Trophoblast cell (in vitro differentiated cells and primary cell): Measurements from ENCODE around the gene PHYKPL.
"Not testable (repeated sequence)": the region's sequence is repeated elsewhere in the genome, so short reads cannot be mapped to it uniquely, and the experiment has no call there.

Source experiments
- DNase-seq, 2 donors: peaks; one replicate each; pipeline ENCODE4 v3.0.0-alpha.2; 2016
- H2AFZ ChIP-seq: 2 replicates; pipeline ENCODE4 v1.6.1; 2013; ENCODE audit warnings: low read length, moderate library complexity, mild to moderate bottlenecking; ENCODE audit not compliant: insufficient read depth, poor library complexity
- H2AK5ac ChIP-seq: 2 replicates; pipeline ENCODE4 v1.6.1; 2013; ENCODE audit warnings: mild to moderate bottlenecking, low read length
- H2BK120ac ChIP-seq: 2 replicates; pipeline ENCODE4 v1.6.1; 2013; ENCODE audit warnings: low read length, mild to moderate bottlenecking, moderate library complexity; ENCODE audit not compliant: insufficient read depth, poor library complexity
- H2BK12ac ChIP-seq: 2 replicates; pipeline ENCODE4 v1.6.1; 2013; ENCODE audit warnings: mild to moderate bottlenecking, low read length, moderate library complexity
- H2BK5ac ChIP-seq: 2 replicates; pipeline ENCODE4 v1.6.1; 2013; ENCODE audit warnings: low read length, low read depth, moderate library complexity, mild to moderate bottlenecking; ENCODE audit not compliant: poor library complexity
- H3K14ac ChIP-seq: 2 replicates; pipeline ENCODE4 v1.6.1; 2013; ENCODE audit warnings: mild to moderate bottlenecking, low read length
- H3K18ac ChIP-seq: 2 replicates; pipeline ENCODE4 v1.6.1; 2013; ENCODE audit warnings: mild to moderate bottlenecking, low read length
- H3K23ac ChIP-seq: 2 replicates; pipeline ENCODE4 v1.6.1; 2013; ENCODE audit warnings: low read length
- H3K27ac ChIP-seq: 2 replicates; pipeline ENCODE4 v1.5.1; 2013; ENCODE audit warnings: low read depth, mild to moderate bottlenecking, inconsistent platforms, low read length, moderate library complexity
- H3K27me3 ChIP-seq: 2 replicates; pipeline ENCODE4 v1.6.1; 2013; ENCODE audit warnings: inconsistent platforms, mild to moderate bottlenecking, low read length, moderate library complexity; ENCODE audit not compliant: insufficient read depth
- H3K36me3 ChIP-seq, 2 experiments: 1 replicate in 1 of 2; 2 replicates in 1 of 2; pipeline ENCODE4 v1.6.1; 2013; ENCODE audit warnings: low read length in 2 of 2, mild to moderate bottlenecking in 2 of 2, moderate library complexity in 1 of 2; ENCODE audit not compliant: insufficient read depth in 2 of 2, control insufficient read depth in 1 of 2
- H3K4ac ChIP-seq: 2 replicates; pipeline ENCODE4 v1.6.1; 2013; ENCODE audit warnings: low read depth, mild to moderate bottlenecking, low read length, moderate library complexity
- H3K4me1 ChIP-seq, 2 experiments: 1 replicate in 1 of 2; 2 replicates in 1 of 2; pipeline ENCODE4 v1.6.1; 2013; ENCODE audit warnings: low read length in 2 of 2, mild to moderate bottlenecking in 2 of 2, moderate library complexity in 1 of 2; ENCODE audit not compliant: insufficient read depth in 2 of 2, control insufficient read depth in 1 of 2
- H3K4me2 ChIP-seq: 2 replicates; pipeline ENCODE4 v1.6.1; 2013; ENCODE audit warnings: inconsistent platforms, mild to moderate bottlenecking, low read length, moderate library complexity
- H3K4me3 ChIP-seq: 2 replicates; pipeline ENCODE4 v1.5.1; 2013; ENCODE audit warnings: mild to moderate bottlenecking, low read depth, low read length, inconsistent platforms
- H3K79me1 ChIP-seq: one replicate; pipeline ENCODE4 v1.6.1; 2013; ENCODE audit warnings: low read length
- H3K79me2 ChIP-seq: 2 replicates; pipeline ENCODE4 v1.6.1; 2013; ENCODE audit warnings: low read length, mild to moderate bottlenecking; ENCODE audit not compliant: control insufficient read depth, insufficient read depth, poor library complexity
- H3K9ac ChIP-seq: 2 replicates; pipeline ENCODE4 v1.6.1; 2013; ENCODE audit warnings: mild to moderate bottlenecking, low read length
- H3K9me3 ChIP-seq: 2 replicates; pipeline ENCODE4 v1.6.1; 2013; ENCODE audit warnings: low read depth, mild to moderate bottlenecking, control low read depth, inconsistent platforms, low read length; ENCODE audit not compliant: insufficient read depth
- H4K12ac ChIP-seq: 2 replicates; pipeline ENCODE4 v1.6.1; 2013; ENCODE audit warnings: low read depth, mild to moderate bottlenecking, low read length, moderate library complexity
- H4K8ac ChIP-seq: 2 replicates; pipeline ENCODE4 v1.6.1; 2013; ENCODE audit warnings: low read depth, mild to moderate bottlenecking, low read length, moderate library complexity
- H4K91ac ChIP-seq: one replicate; pipeline ENCODE4 v1.6.1; 2013; ENCODE audit warnings: low read depth, mild to moderate bottlenecking, low read length, moderate library complexity
- WGBS: extraction: QIAGEN DNeasy Blood & Tissue Kit; methylation state at CpG from one replicate; pipeline ENCODE4 v1.1.7; 2013; ENCODE audit warnings: missing lambda C conversion rate; ENCODE audit not compliant: insufficient read length, insufficient coverage; ENCODE audit errors: extremely low coverage; 5-methylcytosine and 5-hydroxymethylcytosine counted together

The PHYKPL gene

DNA sequence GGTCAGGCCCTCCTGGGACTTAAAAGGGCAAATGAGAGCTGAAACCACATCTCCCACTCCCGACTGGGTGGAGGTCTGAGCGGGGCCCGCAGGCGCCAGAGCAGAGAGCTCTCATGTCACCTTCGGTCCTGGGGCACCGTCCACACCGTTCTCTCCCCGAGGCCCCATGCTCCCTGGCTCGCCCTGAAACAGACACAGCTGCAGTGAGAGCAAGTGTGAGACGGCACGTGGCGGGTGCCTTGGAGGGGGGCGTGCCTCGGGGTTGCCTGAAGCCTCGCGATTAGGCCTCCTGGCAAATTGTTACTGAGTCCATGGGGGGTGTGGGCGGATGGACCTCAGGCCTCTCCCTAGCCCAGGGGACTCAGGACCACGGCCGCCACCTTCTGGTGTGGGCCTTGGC, 24.1 kb upstream of the PHYKPL start:
- Histone ChIP-seq H4K8ac (no peak overlapping the region), H2BK5ac (no peak overlapping the region), H3K27me3 (no peaks in the 10 kb centered on the region), H4K12ac (no peak overlapping the region), H2AK5ac (no peak overlapping the region), H3K4me3 (no peak overlapping the region), H3K79me1 (no peaks in the 10 kb centered on the region), H2AFZ (no peak overlapping the region), H3K27ac (no peak overlapping the region), H3K79me2 (no peaks in the 10 kb centered on the region), H3K23ac (no peak overlapping the region), H3K18ac (no peak overlapping the region), H2BK120ac (no peak overlapping the region), H4K91ac (no peak overlapping the region), H3K4me2 (no peak overlapping the region), H3K9ac (no peak overlapping the region), H3K36me3 (no peaks in the 10 kb centered on the region), H3K4ac (no peak overlapping the region), H3K14ac (no peak overlapping the region), H3K9me3 (no peaks in the 10 kb centered on the region), H3K4me1 (peaks cover 3% of the 10 kb centered on the region in 2 experiments), H2BK12ac (no peak overlapping the region)
- WGBS: no CpG with 5 or more reads among the region's 19 CpGs
- DNase-seq: no peak

DNA sequence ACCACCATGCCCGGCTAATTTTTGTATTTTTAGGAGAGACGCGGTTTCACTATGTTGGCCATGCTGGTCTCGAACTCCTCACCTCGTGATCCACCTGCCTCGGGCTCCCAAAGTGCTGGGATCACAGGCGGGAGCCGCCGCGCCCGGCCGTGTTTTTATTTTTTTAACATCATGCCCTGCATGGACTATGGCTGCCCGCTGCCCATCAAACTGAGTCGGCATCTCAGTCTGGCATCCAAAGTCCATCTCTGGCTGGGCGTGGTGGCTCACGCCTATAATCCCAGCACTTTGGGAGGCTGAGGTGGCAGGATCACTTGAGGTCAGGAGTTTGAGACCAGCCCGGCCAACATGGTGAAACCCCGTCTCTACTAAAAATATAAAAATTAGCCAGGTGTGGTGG, 21.0 kb upstream of the PHYKPL start:
- H3K79me1 ChIP-seq, H3K27me3 ChIP-seq, H3K4me3 ChIP-seq, H3K14ac ChIP-seq, H4K12ac ChIP-seq, H3K23ac ChIP-seq, H2BK120ac ChIP-seq, H2BK5ac ChIP-seq, H4K8ac ChIP-seq, DNase-seq, H3K18ac ChIP-seq, H3K4me1 ChIP-seq, H3K36me3 ChIP-seq, H3K9me3 ChIP-seq, H3K9ac ChIP-seq, H3K27ac ChIP-seq, H3K79me2 ChIP-seq, H2BK12ac ChIP-seq, H2AFZ ChIP-seq, H3K4me2 ChIP-seq, H4K91ac ChIP-seq, H3K4ac ChIP-seq, H2AK5ac ChIP-seq: not testable (repeated sequence)
- WGBS: no CpG with 5 or more reads among the region's 18 CpGs

GRCh38 chr5:178252258-178252657, 19.7 kb upstream of the PHYKPL start:
- Histone ChIP-seq H2BK12ac (no peak overlapping the region), H3K18ac (no peak overlapping the region), H3K27ac (no peak overlapping the region), H2AFZ (no peak overlapping the region), H3K23ac (no peak overlapping the region), H3K36me3 (no peaks in the 10 kb centered on the region), H3K79me2 (no peaks in the 10 kb centered on the region), H2AK5ac (no peak overlapping the region), H4K91ac (no peak overlapping the region), H3K9me3 (no peaks in the 10 kb centered on the region), H3K4me1 (no peaks in the 10 kb centered on the region), H4K12ac (no peak overlapping the region), H3K79me1 (no peaks in the 10 kb centered on the region), H2BK120ac (no peak overlapping the region), H3K4me2 (no peak overlapping the region), H3K14ac (no peak overlapping the region), H4K8ac (no peak overlapping the region), H3K4me3 (no peak overlapping the region), H3K4ac (no peak overlapping the region), H2BK5ac (no peak overlapping the region), H3K27me3 (no peaks in the 10 kb centered on the region), H3K9ac (no peak overlapping the region)
- no peak for DNase-seq
- no CpG with 5 or more reads among the region's 8 CpGs for WGBS

DNA sequence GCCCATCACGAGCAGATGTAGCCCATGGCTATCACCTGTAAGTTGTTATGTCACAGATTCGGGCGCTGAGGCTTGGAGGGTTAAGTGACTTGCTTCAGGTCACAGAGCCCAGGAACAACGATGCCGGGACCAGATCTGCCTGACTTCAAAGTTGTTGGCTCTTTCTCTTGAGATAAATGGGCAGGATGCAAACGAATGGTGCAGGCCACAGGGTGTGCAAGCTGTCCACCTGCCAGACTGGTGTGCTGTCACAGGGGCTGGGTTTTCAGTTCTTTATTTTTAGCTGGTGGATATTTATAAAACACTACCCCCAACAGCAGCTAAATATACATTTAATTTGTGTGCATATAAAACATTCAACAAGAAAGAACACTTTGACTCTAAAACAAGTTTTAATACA, 17.7 kb upstream of the PHYKPL start:
- H2BK5ac ChIP-seq: no peak overlapping the region
- H3K4me2 ChIP-seq: no peak overlapping the region
- WGBS: no CpG with 5 or more reads among the region's 6 CpGs
- H3K4me1 ChIP-seq: no peaks in the 10 kb centered on the region
- no peak overlapping the region for H3K14ac ChIP-seq
- H2BK12ac ChIP-seq: no peak overlapping the region
- H2AK5ac ChIP-seq: no peak overlapping the region
- no peak overlapping the region for H3K18ac ChIP-seq
- H3K27me3 ChIP-seq: no peaks in the 10 kb centered on the region
- no peak overlapping the region for H3K9ac ChIP-seq
- H4K8ac ChIP-seq: no peak overlapping the region
- H2AFZ ChIP-seq: no peak overlapping the region
- H3K4me3 ChIP-seq: no peak overlapping the region
- no peak overlapping the region for H3K4ac ChIP-seq
- no peaks in the 10 kb centered on the region for H3K79me2 ChIP-seq
- no peak for DNase-seq
- no peak overlapping the region for H3K27ac ChIP-seq
- no peaks in the 10 kb centered on the region for H3K36me3 ChIP-seq
- H2BK120ac ChIP-seq: no peak overlapping the region
- H3K23ac ChIP-seq: no peak overlapping the region
- no peaks in the 10 kb centered on the region for H3K9me3 ChIP-seq
- H4K91ac ChIP-seq: no peak overlapping the region
- H4K12ac ChIP-seq: no peak overlapping the region
- H3K79me1 ChIP-seq: no peaks in the 10 kb centered on the region
